Measurements from ENCODE around the gene WNT2.

WNT2 gene

DNA sequence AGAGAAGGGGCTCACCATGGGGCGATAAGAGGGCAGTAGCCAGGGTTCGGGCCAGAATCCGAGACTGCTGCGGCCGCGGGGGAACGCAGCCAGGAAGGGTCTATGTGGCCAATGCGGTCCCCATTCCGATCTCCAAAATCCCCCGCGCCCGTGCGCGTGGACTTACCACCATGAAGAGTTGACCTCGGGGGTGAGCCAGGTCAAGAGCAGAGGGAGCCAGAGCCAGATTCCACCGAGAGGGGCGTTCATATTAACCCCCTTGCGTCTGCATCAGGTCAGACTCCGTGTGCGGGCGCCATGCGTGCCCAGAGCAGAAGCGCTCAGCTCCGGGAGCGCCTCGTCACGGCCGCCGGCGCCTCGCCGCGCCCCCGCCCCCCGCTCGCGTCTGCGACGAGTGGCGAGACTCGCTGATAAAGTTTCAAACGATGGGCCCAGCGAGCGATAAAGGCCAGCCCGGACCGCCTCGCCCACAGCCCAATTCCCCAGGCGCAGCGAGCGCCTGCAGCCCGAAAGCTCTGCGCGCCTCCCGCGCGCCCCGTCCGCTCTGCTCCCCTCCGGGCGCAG lies at the start of gene WNT2:
Gene WNT2 (minus strand): TSS at position 318 of the 564 bp plus-strand sequence. CDS start 69 bp downstream, at position 249.
- DNase-seq: no peak

- no peak for DNase-seq
Observed at GRCh38 chr7:117372073-117372472, 49.2 kb upstream of the WNT2 start.

DNA sequence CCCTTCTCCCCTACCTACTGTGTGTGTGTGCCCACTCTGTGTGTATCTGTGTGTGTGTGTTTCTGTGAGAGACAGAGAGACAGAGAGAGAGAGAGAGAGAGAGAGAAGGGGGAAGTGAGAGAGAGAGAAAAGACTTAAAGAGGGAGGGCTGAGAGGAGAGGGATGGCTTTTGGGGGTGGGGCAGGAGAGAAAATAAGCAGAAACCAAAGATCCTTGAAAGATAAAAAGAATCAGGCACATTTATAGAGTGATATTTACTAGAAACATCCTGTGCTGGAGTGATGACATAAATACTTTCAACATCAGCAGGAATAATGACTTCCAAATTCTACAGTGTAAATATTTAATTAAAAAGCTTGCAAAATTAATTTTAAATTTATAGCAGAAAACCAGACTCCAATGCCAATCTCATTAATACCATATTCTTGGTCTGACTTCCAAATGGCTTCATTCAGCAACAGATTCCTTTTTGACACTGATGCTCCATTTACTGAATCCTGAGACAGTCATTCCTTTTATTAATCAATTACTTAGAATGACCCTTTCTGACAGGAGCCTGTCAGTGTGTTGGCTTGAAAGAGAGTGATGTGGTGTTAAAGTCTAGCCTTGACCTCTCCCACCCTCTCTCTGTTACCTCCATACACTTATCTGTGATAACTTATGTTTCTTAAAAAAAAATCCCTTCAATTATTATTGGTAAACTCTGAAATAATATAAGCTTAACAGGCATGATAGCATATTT lies 41.7 kb upstream of the WNT2 start:
- DNase-seq: no peak

DNA sequence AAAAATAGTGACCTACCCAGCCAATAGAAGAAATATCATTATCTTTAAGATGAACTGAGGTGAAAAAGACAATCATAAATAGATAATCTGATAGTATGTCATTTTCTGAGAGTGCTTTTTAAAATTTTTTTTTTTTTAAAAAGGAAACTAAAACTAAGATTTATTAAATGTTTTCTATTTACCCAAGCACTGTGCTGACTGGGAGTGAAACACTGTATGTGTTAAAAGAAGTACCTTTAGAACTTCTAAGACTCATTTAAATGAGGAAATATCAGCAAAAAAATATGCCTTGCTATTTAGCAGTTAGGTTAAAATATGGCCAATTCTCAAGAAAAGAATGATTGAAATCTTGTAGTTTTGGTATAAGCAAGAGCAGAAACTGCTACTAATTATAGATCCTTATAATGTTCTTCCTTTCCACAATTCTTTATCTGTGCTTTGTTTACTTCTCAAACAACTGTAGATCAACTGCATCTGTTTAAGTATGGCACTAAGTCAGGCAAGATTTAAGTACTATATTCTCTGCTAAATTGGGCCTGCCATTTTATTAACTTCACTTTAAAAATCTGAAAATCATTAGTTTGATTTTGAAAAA lies 39.5 kb upstream of the WNT2 start:
- DNase-seq: no peak

GRCh38 chr7:117350027-117350426 lies 27.2 kb upstream of the WNT2 start:
- DNase-seq: no peak

GRCh38 chr7:117349570-117349969 lies 26.7 kb upstream of the WNT2 start:
- no peak for DNase-seq

DNA sequence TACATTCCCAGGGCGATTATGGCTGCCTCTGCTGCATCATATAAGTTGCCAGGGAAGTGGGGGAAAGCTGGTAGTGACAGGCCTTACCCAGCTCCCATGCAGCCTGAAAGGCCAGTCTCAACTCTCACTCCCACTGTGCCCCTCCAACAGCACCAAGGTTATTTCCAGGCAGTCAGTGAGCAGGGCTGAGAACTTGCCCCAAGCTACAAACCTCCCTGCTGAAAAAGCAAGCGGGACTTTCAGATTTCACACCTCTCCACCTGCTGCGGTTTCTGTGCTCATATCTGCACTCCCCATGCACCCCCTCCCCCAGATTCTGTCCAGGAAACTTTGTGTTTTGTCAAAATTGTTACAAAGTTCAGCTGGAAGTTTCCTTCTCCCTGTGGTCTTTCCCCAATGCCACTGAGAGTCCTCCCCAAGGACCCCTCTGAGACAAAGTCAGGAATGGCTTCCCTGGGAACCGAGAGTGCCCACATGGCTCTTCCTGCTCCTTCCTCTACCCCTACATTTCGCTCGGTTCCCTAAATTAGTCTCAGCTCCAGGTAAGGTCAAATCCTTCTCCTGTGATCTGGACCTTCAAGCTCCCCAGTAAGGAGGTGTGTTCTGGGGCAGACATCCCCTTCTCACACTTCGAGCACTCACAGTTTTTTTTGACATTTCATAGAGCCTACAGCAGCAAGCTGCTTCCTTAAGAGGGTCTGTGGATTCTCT lies 25.3 kb upstream of the WNT2 start:
- no peak for DNase-seq

DNA sequence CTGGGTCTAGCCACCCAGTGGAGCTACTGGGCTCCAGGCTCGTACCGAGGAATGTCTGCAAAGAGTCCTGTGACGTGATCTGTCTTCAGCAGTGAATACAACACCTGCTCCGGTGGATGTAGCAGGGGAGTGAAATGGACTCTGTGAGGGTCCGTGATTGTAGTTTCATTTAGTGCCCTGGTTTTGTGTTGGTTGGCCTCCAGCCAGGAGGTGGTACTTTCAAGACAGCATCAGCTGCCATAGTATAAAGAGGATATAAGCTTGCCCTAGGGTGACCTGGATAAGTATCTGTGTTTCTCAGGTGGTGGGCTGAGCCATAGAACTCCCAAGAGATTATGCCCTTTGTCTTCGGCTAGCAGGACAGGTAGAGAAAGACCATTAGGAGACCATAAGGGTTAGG lies 24.6 kb upstream of the WNT2 start:
- no peak for DNase-seq

- no peak for DNase-seq
Observed at GRCh38 chr7:117346161-117346560, 23.3 kb upstream of the WNT2 start.

DNA sequence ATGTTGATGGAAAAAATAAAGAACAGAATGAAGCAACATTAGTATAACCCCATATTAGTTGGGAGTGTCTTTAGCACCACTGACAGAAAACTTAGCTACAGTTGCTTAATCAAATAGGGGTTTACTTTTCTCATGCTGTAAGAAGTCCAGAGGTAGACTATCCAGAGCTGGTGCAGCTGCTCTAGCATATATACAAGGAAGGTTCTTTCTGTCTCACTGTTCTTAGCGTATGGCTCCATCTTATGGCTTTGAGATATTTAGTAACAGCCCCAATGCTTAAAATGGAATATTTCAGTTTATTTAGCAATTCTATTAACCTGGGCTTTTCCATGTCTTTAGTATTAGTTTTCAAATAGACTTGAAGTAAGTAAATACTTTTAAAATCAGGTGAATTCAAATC lies 15.2 kb upstream of the WNT2 start:
- no peak for DNase-seq

DNA sequence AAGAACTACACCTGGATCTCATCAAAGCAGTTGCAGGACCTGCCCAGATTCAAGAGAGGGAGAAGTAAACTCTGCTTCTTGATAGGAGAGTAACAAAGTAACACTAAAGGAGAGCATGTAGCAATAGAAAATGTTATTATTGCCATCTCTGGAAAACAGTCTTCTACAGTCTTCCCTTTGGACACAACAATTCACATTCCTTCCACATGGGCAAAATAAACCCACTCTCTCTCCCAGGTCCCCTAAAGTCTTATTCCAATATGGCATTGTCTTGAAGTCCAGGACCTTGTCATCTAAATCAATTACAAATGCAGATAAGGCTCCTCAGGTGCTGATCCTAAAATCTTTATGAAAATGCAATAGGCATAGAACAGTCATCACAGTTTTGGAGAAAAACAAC lies 10.3 kb upstream of the WNT2 start:
- no peak for DNase-seq

GRCh38 chr7:117332031-117332430 lies 9.2 kb upstream of the WNT2 start:
- DNase-seq: no peak

- no peak for DNase-seq
Observed at GRCh38 chr7:117325836-117326235, 3.0 kb upstream of the WNT2 start.

DNA sequence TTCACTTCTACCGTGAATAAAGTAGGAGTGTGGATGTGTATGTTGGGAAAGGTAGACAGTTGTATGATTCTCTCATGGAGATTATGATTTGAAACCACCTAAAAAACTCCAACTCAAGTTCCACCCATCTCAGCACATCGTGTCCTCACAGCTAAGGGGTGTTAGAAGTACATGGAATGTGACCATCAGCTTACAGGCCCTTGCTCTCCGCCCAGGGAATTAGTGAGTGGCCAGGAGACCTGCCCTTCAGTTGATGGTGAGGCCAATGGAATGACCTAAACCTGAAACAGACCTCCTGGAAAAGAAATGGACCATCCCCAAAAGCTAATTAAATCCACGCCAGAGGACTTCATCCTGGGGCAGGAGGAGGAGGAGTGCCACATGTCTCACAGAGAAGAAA lies 2.1 kb upstream of the WNT2 start:
- DNase-seq: no peak

- no peak for DNase-seq
Observed at GRCh38 chr7:117323851-117324711, 1.2 kb upstream of the WNT2 start.

DNA sequence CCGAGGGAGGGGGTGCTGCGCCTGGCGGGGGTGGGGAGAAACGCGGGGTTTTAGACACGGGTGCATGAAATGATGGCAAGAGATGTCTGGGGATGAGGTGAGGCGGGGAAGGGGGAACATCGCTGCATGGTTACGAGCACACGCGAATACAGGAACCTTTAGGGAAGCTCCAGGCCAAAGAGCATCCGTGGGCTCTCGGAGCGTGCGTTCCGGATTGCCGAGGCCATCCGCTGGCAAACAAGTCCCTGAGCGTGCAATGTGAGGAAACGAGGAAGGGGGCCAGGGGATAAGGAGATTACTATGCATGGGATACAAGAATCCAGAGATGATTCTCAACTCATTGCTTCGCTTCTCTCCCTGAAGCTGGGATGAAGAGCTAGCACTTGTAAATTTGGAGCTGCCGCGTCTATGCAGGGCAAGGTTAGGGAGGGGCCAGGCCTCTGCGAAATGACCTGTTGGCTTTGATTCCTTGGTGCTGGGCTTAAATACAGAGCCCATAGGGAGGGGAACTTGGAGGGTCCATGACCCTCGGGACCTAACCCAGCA lies 520 bp upstream of the WNT2 start:
- DNase-seq: no peak

- no peak for DNase-seq
Observed at GRCh38 chr7:117320523-117320922, 2.3 kb downstream of the WNT2 start.

- no peak for DNase-seq
Observed at GRCh38 chr7:117319181-117319580, 3.7 kb downstream of the WNT2 start.

GRCh38 chr7:117313582-117313981 lies 9.3 kb downstream of the WNT2 start:
- DNase-seq: no peak

DNA sequence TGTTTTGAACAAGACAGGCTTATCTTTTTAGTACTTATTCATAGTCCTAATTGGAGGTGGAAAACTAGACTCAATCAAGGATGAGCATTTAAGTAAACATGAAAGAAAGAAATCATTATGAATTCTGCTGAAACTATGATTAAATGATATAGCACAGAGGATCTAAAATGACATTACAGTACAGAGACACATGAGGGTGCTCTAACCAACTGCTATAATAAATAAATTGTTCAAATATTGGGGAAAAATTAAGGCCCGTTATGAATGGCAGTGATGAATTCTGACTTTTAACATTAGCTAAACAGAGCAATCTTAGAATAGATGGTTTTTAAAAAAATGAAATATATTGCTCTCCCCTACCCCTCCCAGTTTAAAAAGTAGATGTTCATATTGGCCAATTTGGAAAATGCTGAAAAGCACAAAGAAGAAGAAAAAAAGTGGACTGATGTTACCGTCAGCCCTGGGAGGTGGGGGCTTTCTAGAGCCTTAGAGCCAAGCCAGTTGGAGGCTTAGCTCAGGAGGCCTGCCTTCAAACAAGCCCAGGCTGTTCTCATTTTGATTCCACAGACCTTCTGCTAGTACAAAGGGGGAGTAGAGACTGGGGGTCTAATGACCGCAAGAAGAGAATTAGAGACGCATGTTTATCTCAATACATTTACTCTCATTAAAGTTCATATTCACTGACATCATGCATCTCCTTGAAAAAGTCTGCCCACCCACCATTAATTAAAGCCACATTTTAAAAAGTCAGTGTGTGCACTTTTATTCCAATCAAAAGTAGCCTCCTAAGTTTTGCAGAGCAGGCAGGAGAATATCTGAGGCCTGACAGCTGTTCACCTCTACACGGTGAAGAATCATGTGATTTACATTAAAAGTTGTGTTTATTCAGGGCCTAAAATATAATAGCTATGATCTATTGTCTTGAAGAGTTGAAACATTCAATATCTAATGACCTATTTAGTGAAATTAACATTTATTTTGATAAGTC lies 10.0 kb downstream of the WNT2 start:
- DNase-seq: no peak

DNA sequence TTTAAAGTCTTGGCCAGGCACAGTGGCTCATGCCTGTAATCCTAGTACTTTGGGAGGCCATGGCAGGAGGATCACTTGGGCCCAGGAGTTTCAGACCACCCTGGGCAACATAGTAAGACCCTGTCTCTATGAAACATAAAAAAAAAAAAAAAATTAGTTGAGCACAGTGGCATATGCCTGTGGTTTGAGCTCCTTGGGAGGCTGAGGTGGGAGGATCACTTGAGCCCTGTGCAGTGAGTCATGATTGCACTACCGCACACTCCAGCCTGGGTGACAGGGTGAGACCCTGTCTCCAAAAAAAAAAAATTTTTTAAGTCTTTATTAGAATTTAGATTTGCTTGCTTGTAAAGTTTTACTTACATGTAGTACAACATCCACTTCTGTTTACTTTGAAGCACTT lies 14.0 kb downstream of the WNT2 start:
- DNase-seq: no peak
